Vagina (tissue), 2 donors: Measurements from ENCODE around the gene MAGI3. TPM values are rescaled to one million over a fixed set of nuclear protein-coding genes. Genes with fewer than 3 reads are reported as not detected.

ENCODE experiments used
- DNase-seq, 2 donors: peaks; one replicate each; pipeline ENCODE4 v3.0.0-alpha.2; 2017; ENCODE audit errors: extremely low spot score in 2 of 2
- H3K27ac ChIP-seq: fragments of 200-600 bp; sonication (generic); one replicate; pipeline ENCODE4 v1.5.1; 2019
- H3K27me3 ChIP-seq: fragments of 200-600 bp; sonication (generic); one replicate; pipeline ENCODE4 v1.5.1; 2019
- H3K36me3 ChIP-seq, 2 donors: fragments of 200-600 bp; sonication (generic); one replicate each; pipeline ENCODE4 v1.5.1; 2017 to 2019
- H3K4me1 ChIP-seq: fragments of 200-600 bp; sonication (generic); one replicate; pipeline ENCODE4 v1.5.1; 2019
- H3K4me3 ChIP-seq, 2 donors: fragments of 200-600 bp; sonication (generic); 1 replicate in 1 of 2; 2 replicates in 1 of 2; pipeline ENCODE4 v1.5.1; 2016 to 2019
- H3K9me3 ChIP-seq: fragments of 200-600 bp; sonication (generic); one replicate; pipeline ENCODE4 v1.5.1; 2019
- POLR2A ChIP-seq, 2 donors: fragments of 450-650 bp; IDR thresholded peaks; one replicate each; pipeline ENCODE4 v1.6.1; 2017; ENCODE audit warnings: antibody characterized with exemption in 2 of 2, mild to moderate bottlenecking in 2 of 2, moderate library complexity in 2 of 2
- POLR2AphosphoS5 ChIP-seq, 2 donors: sonication (generic); formaldehyde crosslinking; IDR thresholded peaks; one replicate each; pipeline ENCODE4 v1.9.0; 2017; ENCODE audit warnings: antibody characterized with exemption in 2 of 2, mild to moderate bottlenecking in 2 of 2, low read depth in 1 of 2; ENCODE audit not compliant: insufficient read depth in 1 of 2
- intact Hi-C: fragments of 100-400 bp; cut with DNase I; formaldehyde crosslinking; loops from one replicate; pipeline ENCODE4 v1.15.1; 2023
- total RNA-seq: library from RNA; depleted of rRNA; stranded (reverse); fragments of >200 nt; gene quantifications from one replicate; pipeline ENCODE4 v1.2.3, GENCODE V29; 2016
- TF ChIP-seq, protein P1 (sequence below), 3 experiments: fragments of 450-650 bp in 2 of 3; fragments of 200-600 bp in 1 of 3; sonication (generic) in 1 of 3; IDR thresholded peaks; one replicate each; pipeline ENCODE4 v1.5.1; 2017 to 2019; ENCODE audit warnings: antibody characterized with exemption in 3 of 3, mild to moderate bottlenecking in 2 of 3, moderate library complexity in 2 of 3

The MAGI3 gene
- total RNA-seq, 1 donor from 2014 or later: 18.4 TPM

- H3K4me3 ChIP-seq: no peak overlapping the region
- peaks cover 4% of the 10 kb centered on the region for H3K9me3 ChIP-seq
- H3K27me3 ChIP-seq: no peaks in the 10 kb centered on the region
- H3K27ac ChIP-seq: no peak overlapping the region
- H3K4me1 ChIP-seq: no peaks in the 10 kb centered on the region
- H3K36me3 ChIP-seq: peaks cover 0 to 11% of the 10 kb centered on the region in 2 donors
- intact Hi-C loops: no loop called here
- DNase-seq: no peak
- TF ChIP-seq POLR2AphosphoS5 (IDR thresholded peaks at IDR 0.05; ENCODE audit: insufficient read depth in 1 of 2, low read depth in 1 of 2) (no peak), POLR2A (IDR thresholded peaks at IDR 0.05) (no peak)
- TF ChIP-seq, protein P1, sequence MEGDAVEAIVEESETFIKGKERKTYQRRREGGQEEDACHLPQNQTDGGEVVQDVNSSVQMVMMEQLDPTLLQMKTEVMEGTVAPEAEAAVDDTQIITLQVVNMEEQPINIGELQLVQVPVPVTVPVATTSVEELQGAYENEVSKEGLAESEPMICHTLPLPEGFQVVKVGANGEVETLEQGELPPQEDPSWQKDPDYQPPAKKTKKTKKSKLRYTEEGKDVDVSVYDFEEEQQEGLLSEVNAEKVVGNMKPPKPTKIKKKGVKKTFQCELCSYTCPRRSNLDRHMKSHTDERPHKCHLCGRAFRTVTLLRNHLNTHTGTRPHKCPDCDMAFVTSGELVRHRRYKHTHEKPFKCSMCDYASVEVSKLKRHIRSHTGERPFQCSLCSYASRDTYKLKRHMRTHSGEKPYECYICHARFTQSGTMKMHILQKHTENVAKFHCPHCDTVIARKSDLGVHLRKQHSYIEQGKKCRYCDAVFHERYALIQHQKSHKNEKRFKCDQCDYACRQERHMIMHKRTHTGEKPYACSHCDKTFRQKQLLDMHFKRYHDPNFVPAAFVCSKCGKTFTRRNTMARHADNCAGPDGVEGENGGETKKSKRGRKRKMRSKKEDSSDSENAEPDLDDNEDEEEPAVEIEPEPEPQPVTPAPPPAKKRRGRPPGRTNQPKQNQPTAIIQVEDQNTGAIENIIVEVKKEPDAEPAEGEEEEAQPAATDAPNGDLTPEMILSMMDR (IDR thresholded peaks at IDR 0.05): no peak
These were observed 240.3 kb downstream of the MAGI3 start for GRCh38 chr1:113630340-113631327.

DNA sequence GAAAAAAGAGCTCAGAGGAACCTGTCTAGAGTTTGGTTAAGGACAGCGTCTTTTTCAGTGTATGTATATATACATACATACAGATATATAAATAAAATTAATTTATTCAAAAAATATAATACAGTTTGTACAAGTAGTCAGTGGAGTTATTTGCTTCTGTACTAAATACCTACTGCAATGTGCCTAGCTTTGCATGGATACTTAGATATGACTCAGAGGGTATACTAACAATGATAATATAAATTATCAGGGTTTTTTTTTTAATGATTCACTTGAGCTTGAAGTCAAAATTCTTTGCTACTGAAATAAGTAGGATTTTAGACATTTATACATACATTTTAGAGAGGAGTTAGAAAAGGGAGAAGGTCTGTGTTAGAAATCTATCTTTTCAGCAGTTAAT lies 251.1 kb downstream of the MAGI3 start:
- Histone ChIP-seq H3K4me3 (no peak overlapping the region), H3K4me1 (no peaks in the 10 kb centered on the region), H3K9me3 (no peaks in the 10 kb centered on the region), H3K27me3 (no peaks in the 10 kb centered on the region), H3K27ac (no peak overlapping the region), H3K36me3 (peaks cover 0 to 16% of the 10 kb centered on the region in 2 donors)
- no peak for DNase-seq
- intact Hi-C loops: no loop called here
- no peak for TF ChIP-seq POLR2A (IDR thresholded peaks at IDR 0.05)
- TF ChIP-seq POLR2AphosphoS5 (IDR thresholded peaks at IDR 0.05; ENCODE audit: insufficient read depth in 1 of 2, low read depth in 1 of 2): no peak
- TF ChIP-seq, protein P1 (IDR thresholded peaks at IDR 0.05): no peak

GRCh38 chr1:113647164-113647563 lies 256.8 kb downstream of the MAGI3 start:
- H3K4me3 ChIP-seq: no peak overlapping the region
- no peak for DNase-seq
- no peak overlapping the region for H3K27ac ChIP-seq
- H3K27me3 ChIP-seq: no peaks in the 10 kb centered on the region
- TF ChIP-seq, protein P1 (IDR thresholded peaks at IDR 0.05): no peak
- TF ChIP-seq POLR2A (IDR thresholded peaks at IDR 0.05) (no peak), POLR2AphosphoS5 (IDR thresholded peaks at IDR 0.05; ENCODE audit: insufficient read depth in 1 of 2, low read depth in 1 of 2) (no peak)
- no peaks in the 10 kb centered on the region for H3K9me3 ChIP-seq
- H3K4me1 ChIP-seq: no peaks in the 10 kb centered on the region
- intact Hi-C loops: no loop called here
- H3K36me3 ChIP-seq: peaks cover 0 to 13% of the 10 kb centered on the region in 2 donors

- Histone ChIP-seq H3K4me3 (no peak overlapping the region), H3K9me3 (no peaks in the 10 kb centered on the region), H3K27ac (no peak overlapping the region), H3K27me3 (no peaks in the 10 kb centered on the region), H3K36me3 (peaks cover 0 to 6% of the 10 kb centered on the region in 2 donors), H3K4me1 (no peaks in the 10 kb centered on the region)
- TF ChIP-seq POLR2A (IDR thresholded peaks at IDR 0.05) (no peak), POLR2AphosphoS5 (IDR thresholded peaks at IDR 0.05; ENCODE audit: insufficient read depth in 1 of 2, low read depth in 1 of 2) (no peak)
- TF ChIP-seq, protein P1 (IDR thresholded peaks at IDR 0.05): no peak
- intact Hi-C loops: no loop called here
- DNase-seq: no peak
These were observed 258.2 kb downstream of the MAGI3 start for GRCh38 chr1:113648478-113648877.

DNA sequence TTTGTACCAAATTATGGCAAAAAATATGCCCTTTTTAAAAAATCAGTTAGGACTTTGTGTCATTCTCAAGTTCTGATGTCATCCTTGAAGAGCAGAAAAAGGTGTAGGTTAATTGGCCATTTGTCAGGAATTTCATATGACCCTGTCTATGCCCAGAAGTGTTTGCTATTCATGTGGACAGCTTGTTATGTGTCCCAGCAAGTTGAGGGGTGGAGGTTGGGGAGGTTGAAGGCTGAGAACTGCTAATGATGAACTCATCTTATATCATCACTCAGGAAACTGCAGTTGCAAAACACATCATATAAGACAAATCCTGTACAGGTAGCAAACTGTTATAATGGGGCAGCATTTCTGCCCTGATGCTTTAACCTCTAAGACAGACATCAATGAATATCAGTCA lies 262.5 kb downstream of the MAGI3 start:
- H3K27me3 ChIP-seq: no peaks in the 10 kb centered on the region
- H3K9me3 ChIP-seq: no peaks in the 10 kb centered on the region
- no peaks in the 10 kb centered on the region for H3K4me1 ChIP-seq
- no peak overlapping the region for H3K4me3 ChIP-seq
- no peak for DNase-seq
- no peak overlapping the region for H3K27ac ChIP-seq
- H3K36me3 ChIP-seq: no peaks in the 10 kb centered on the region
- intact Hi-C loops: no loop called here
- TF ChIP-seq, protein P1 (IDR thresholded peaks at IDR 0.05): no peak
- TF ChIP-seq POLR2AphosphoS5 (IDR thresholded peaks at IDR 0.05; ENCODE audit: insufficient read depth in 1 of 2, low read depth in 1 of 2): no peak
- TF ChIP-seq POLR2A (IDR thresholded peaks at IDR 0.05): no peak
